Fibroblast of lung (primary cell): ENCODE results near the gene DKK1. TPM values are rescaled to one million over a fixed set of nuclear protein-coding genes. Genes with fewer than 3 reads are reported as not detected.

Experiments
- DNase-seq, 2 donors: peaks; one replicate each; pipeline versions ENCODE4 v3.0.0 to v3.0.0-alpha.2; 2010; ENCODE audit warnings: low read depth in 2 of 2
- H2AFZ ChIP-seq: 2 replicates; pipeline ENCODE4 v1.5.1; 2012; ENCODE audit warnings: low read length, control low read depth, inconsistent platforms
- H3K27ac ChIP-seq: 2 replicates; pipeline ENCODE4 v1.5.1; 2011; ENCODE audit warnings: low read length, control low read depth; ENCODE audit not compliant: insufficient read depth
- H3K27me3 ChIP-seq: 2 replicates; pipeline ENCODE4 v1.5.1; 2011; ENCODE audit warnings: mild to moderate bottlenecking, low read length; ENCODE audit not compliant: control insufficient read depth, insufficient read depth
- H3K36me3 ChIP-seq: 2 replicates; pipeline ENCODE4 v1.5.1; 2011; ENCODE audit warnings: low read length; ENCODE audit not compliant: control insufficient read depth, insufficient read depth
- H3K4me1 ChIP-seq: 2 replicates; pipeline ENCODE4 v1.5.1; 2011; ENCODE audit warnings: low read length; ENCODE audit not compliant: control insufficient read depth, insufficient read depth; ENCODE audit errors: extremely low read depth
- H3K4me2 ChIP-seq: 2 replicates; pipeline ENCODE4 v1.5.1; 2011; ENCODE audit warnings: low read length, control low read depth; ENCODE audit not compliant: insufficient read depth; ENCODE audit errors: extremely low read depth
- H3K4me3 ChIP-seq, 4 experiments: fragments of 200-600 bp in 1 of 4; sonication (generic) in 1 of 4; replicated peaks in 1 of 4; 2 replicates each; pipeline ENCODE4 v1.5.1; 2011 to 2016; ENCODE audit warnings: low read length in 4 of 4, low read depth in 3 of 4, mild to moderate bottlenecking in 3 of 4, control low read depth in 2 of 4, inconsistent platforms in 1 of 4, mixed read lengths in 1 of 4; ENCODE audit not compliant: insufficient read depth in 1 of 4; ENCODE audit errors: control extremely low read depth in 1 of 4
- H3K79me2 ChIP-seq: 2 replicates; pipeline ENCODE4 v1.5.1; 2012; ENCODE audit warnings: mild to moderate bottlenecking, low read length, inconsistent platforms; ENCODE audit not compliant: control insufficient read depth, insufficient read depth
- H3K9ac ChIP-seq: 2 replicates; pipeline ENCODE4 v1.5.1; 2011; ENCODE audit warnings: mild to moderate bottlenecking, low read length, control low read depth; ENCODE audit not compliant: insufficient read depth
- H3K9me3 ChIP-seq: 2 replicates; pipeline ENCODE4 v1.5.1; 2012; ENCODE audit warnings: low read depth, low read length; ENCODE audit not compliant: control insufficient read depth, insufficient read depth
- H4K20me1 ChIP-seq: 2 replicates; pipeline ENCODE4 v1.5.1; 2011; ENCODE audit warnings: low read length; ENCODE audit not compliant: control insufficient read depth, insufficient read depth; ENCODE audit errors: extremely low read depth
- EZH2 ChIP-seq: IDR thresholded peaks from 2 replicates; pipeline ENCODE4 v1.5.1; 2012; ENCODE audit warnings: low read length, control low read depth, mild to moderate bottlenecking; ENCODE audit errors: missing control alignments
- polyA plus RNA-seq, 2 donors: library from polyadenylated mRNA; depleted of rRNA in 1 of 2; stranded (reverse) in 1 of 2; unstranded in 1 of 2; fragments of >200 nt; gene quantifications; 2 replicates each; pipeline ENCODE4 v1.2.1, GENCODE V29; 2011 to 2012; ENCODE audit warnings: missing spikeins in 1 of 2
- total RNA-seq: library from RNA; depleted of rRNA; stranded (reverse); fragments of >200 nt; gene quantifications from 2 replicates; pipeline ENCODE4 v1.2.1, GENCODE V29; 2014
- TF ChIP-seq, protein P1 (sequence below), 2 donors: IDR thresholded peaks in 1 of 2; conservative IDR thresholded peaks in 1 of 2; 1 replicate in 1 of 2; 2 replicates in 1 of 2; pipeline ENCODE4 v1.5.1; 2011 to 2012; ENCODE audit warnings: low read length in 2 of 2, control low read depth in 1 of 2, inconsistent platforms in 1 of 2, low read depth in 1 of 2, mild to moderate bottlenecking in 1 of 2

DKK1 gene
- total and polyA plus RNA-seq, 2 donors (not counting 1 experiment from before 2014, with no cell fraction given) = 52.3 to 80.6 TPM

DNA sequence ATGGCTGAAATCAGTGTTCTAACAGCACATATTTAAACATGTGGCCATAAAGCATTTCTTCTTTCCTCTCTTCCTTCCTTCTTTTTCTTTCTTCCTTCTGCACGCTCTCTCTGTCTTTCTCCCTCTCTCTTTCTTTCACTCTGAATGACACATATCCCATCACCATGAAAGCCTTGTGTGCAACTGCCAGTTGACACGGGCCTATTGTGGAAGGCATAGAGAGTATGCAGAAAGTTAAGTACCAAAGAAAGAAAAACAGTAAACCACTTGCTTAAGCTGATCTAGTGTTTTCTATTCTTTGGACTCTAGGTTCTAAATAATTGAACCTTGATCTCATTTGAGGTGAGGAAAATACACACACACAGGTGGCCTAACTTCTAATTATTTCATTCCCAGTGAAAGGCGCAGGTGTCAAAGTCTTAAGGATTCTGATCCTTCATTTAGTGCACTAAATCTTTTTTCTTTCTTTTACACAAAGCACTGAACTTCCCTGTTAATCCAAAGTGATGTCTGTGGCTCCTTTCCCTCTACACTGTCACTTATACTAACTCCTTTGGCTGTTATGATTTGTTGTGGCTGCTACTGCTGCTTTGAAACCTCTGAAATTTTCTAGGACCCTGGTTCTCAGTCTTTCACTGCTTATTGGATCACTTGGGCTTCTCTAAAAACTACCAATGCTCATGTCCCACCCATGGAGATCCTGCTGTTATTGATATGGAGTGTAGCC is 17.7 kb downstream of the DKK1 start:
- Histone ChIP-seq H3K4me2 (no peak overlapping the region), H3K4me1 (peaks cover 2% of the 10 kb centered on the region), H3K79me2 (no peaks in the 10 kb centered on the region), H3K27ac (no peak overlapping the region), H3K9me3 (no peaks in the 10 kb centered on the region), H4K20me1 (no peaks in the 10 kb centered on the region), H2AFZ (peak overlapping the region; percentile 4), H3K36me3 (no peaks in the 10 kb centered on the region), H3K27me3 (no peaks in the 10 kb centered on the region), H3K4me3 (no peak overlapping the region), H3K9ac (no peak overlapping the region)
- no peak for DNase-seq
- no peak for TF ChIP-seq EZH2
- TF ChIP-seq, protein P1, sequence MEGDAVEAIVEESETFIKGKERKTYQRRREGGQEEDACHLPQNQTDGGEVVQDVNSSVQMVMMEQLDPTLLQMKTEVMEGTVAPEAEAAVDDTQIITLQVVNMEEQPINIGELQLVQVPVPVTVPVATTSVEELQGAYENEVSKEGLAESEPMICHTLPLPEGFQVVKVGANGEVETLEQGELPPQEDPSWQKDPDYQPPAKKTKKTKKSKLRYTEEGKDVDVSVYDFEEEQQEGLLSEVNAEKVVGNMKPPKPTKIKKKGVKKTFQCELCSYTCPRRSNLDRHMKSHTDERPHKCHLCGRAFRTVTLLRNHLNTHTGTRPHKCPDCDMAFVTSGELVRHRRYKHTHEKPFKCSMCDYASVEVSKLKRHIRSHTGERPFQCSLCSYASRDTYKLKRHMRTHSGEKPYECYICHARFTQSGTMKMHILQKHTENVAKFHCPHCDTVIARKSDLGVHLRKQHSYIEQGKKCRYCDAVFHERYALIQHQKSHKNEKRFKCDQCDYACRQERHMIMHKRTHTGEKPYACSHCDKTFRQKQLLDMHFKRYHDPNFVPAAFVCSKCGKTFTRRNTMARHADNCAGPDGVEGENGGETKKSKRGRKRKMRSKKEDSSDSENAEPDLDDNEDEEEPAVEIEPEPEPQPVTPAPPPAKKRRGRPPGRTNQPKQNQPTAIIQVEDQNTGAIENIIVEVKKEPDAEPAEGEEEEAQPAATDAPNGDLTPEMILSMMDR (conservative IDR thresholded peaks at IDR 0.05 in 1 of 2, IDR thresholded peaks at IDR 0.05 in 1 of 2; ENCODE audit: low read depth in 1 of 2, low read length in 2 of 2) = no peak

DNA sequence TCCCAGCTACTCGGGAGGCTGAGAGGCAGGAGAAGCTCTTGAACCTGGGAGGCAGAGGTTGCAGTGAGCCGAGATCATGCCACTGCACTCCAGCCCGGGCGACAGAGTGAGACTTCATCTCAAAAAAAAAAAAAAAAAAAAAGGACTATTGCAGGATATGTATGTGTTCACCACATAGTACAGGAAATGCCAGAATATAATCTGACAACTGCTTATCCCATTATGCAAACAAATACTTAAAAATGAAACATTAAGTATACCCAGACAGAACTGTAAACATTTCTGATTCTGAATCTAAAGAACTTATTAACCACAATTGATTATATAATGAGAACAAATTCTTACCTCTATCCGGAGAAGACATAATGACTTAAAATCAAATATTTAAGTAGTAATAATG is 18.7 kb downstream of the DKK1 start:
- H3K4me3 ChIP-seq = no peak overlapping the region
- H3K9me3 ChIP-seq = no peaks in the 10 kb centered on the region
- H3K27ac ChIP-seq = no peak overlapping the region
- DNase-seq = no peak
- no peak overlapping the region for H3K4me2 ChIP-seq
- TF ChIP-seq EZH2 = no peak
- TF ChIP-seq, protein P1 (conservative IDR thresholded peaks at IDR 0.05 in 1 of 2, IDR thresholded peaks at IDR 0.05 in 1 of 2; ENCODE audit: low read depth in 1 of 2, low read length in 2 of 2) = no peak
- no peaks in the 10 kb centered on the region for H4K20me1 ChIP-seq
- no peaks in the 10 kb centered on the region for H3K79me2 ChIP-seq
- no peak overlapping the region for H2AFZ ChIP-seq
- H3K36me3 ChIP-seq = no peaks in the 10 kb centered on the region
- H3K27me3 ChIP-seq = no peaks in the 10 kb centered on the region
- peaks cover 2% of the 10 kb centered on the region for H3K4me1 ChIP-seq
- no peak overlapping the region for H3K9ac ChIP-seq

DNA sequence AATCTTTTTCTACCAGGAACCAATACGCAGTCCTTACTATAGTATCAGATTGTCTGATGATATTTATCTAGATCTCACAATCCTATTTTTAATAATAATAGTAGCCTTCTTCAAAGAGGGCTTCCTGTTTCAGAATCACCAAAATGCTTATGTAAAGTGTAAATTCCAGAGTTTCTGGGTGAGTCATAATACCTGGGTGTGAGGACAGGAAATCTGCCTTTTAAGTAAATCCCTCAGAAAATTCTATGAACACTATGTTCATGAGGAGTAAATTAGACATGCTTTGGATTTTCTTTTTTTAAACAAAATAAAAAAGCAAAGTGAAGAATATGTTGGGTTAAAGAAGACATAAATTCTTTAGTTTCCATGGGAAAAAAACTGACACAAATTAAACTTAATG is 20.5 kb downstream of the DKK1 start:
- no peak overlapping the region for H3K27ac ChIP-seq
- no peaks in the 10 kb centered on the region for H3K79me2 ChIP-seq
- TF ChIP-seq EZH2 = no peak
- TF ChIP-seq, protein P1 (conservative IDR thresholded peaks at IDR 0.05 in 1 of 2, IDR thresholded peaks at IDR 0.05 in 1 of 2; ENCODE audit: low read depth in 1 of 2, low read length in 2 of 2) = no peak
- peaks cover 2% of the 10 kb centered on the region for H3K4me1 ChIP-seq
- no peak overlapping the region for H3K4me3 ChIP-seq
- H2AFZ ChIP-seq = no peak overlapping the region
- DNase-seq = peak in 1 of 2 donors; percentile 64
- H4K20me1 ChIP-seq = no peaks in the 10 kb centered on the region
- H3K4me2 ChIP-seq = no peak overlapping the region
- no peaks in the 10 kb centered on the region for H3K27me3 ChIP-seq
- H3K9ac ChIP-seq = no peak overlapping the region
- no peaks in the 10 kb centered on the region for H3K9me3 ChIP-seq
- H3K36me3 ChIP-seq = no peaks in the 10 kb centered on the region
